Left ventricle myocardium inferior (tissue), 1 donor: Measurements from ENCODE around the gene ANKRD53. TPM values are rescaled to one million over a fixed set of nuclear protein-coding genes. Genes with fewer than 3 reads are reported as not detected.

ENCODE experiments used
- DNase-seq: peaks from one replicate; pipeline ENCODE4 v3.0.0-alpha.2; 2020
- H3K27ac ChIP-seq: fragments of 200-600 bp; replicated peaks from 2 replicates; pipeline ENCODE4 v1.8.0; 2021
- H3K27me3 ChIP-seq: fragments of 200-600 bp; 2 replicates; pipeline ENCODE4 v1.8.0; 2021; ENCODE audit warnings: low read depth
- H3K36me3 ChIP-seq: fragments of 200-600 bp; 2 replicates; pipeline ENCODE4 v1.8.0; 2021
- H3K4me1 ChIP-seq: fragments of 200-600 bp; 2 replicates; pipeline ENCODE4 v1.8.0; 2021
- H3K4me3 ChIP-seq: fragments of 200-600 bp; 2 replicates; pipeline ENCODE4 v1.8.0; 2021; ENCODE audit warnings: mild to moderate bottlenecking, moderate library complexity
- H3K9me3 ChIP-seq: fragments of 200-600 bp; replicated peaks from 2 replicates; pipeline ENCODE4 v1.8.0; 2021
- CTCF ChIP-seq: fragments of 200-600 bp; IDR thresholded peaks from 2 replicates; pipeline ENCODE4 v1.8.0; 2021; ENCODE audit warnings: antibody characterized with exemption, mild to moderate bottlenecking, borderline replicate concordance
- intact Hi-C: fragments of 100-400 bp; cut with micrococcal nuclease; formaldehyde crosslinking; loops from one replicate; pipeline ENCODE4 v1.11.0; 2022
- total RNA-seq: library from RNA; stranded (reverse); fragmentation: NEBNext Ultra II Directional; extraction: Animal tissue kit (Norgen Biotek cat#: 25700); gene quantifications from one replicate; pipeline ENCODE4 v1.2.1, GENCODE V29; 2021
- donor health status: DM: no; HTN: yes; CAD: no; lungs with severe emphysema.

The ANKRD53 gene
- total RNA-seq, 1 donor from 2014 or later: 0.33 TPM

DNA sequence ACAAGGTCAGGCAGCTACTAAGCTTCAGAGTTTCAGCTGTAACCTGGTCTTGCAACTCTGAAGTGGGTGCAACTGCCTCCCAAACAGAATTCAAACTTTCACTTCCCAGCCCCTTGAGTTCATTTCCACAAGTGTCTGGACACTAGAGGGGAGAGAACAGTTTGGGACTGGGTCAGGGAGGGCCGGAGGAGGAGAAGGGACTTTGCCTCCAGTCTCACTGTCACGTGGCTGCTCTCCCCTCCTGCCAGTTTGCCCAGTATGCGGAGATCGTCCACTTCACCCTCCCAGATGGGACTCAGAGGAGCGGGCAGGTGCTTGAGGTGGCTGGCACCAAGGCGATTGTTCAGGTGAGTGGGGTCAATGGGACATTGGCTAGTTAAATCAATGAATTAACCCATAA, 20.6 kb upstream of the ANKRD53 start:
- H3K4me3 ChIP-seq: no peak overlapping the region
- H3K9me3 ChIP-seq: no peaks in the 10 kb centered on the region
- no peak overlapping the region for H3K27ac ChIP-seq
- H3K36me3 ChIP-seq: no peaks in the 10 kb centered on the region
- H3K4me1 ChIP-seq: no peaks in the 10 kb centered on the region
- H3K27me3 ChIP-seq: peaks cover 94% of the 10 kb centered on the region
- no peak for TF ChIP-seq CTCF
- no peak for DNase-seq
- intact Hi-C loops: no loop called here

GRCh38 chr2:70958759-70959158, 19.7 kb upstream of the ANKRD53 start:
- Histone ChIP-seq H3K4me1 (no peaks in the 10 kb centered on the region), H3K27ac (no peak overlapping the region), H3K4me3 (no peak overlapping the region), H3K36me3 (no peaks in the 10 kb centered on the region), H3K27me3 (peaks cover 98% of the 10 kb centered on the region), H3K9me3 (no peaks in the 10 kb centered on the region)
- intact Hi-C loops: no loop called here
- DNase-seq: no peak
- TF ChIP-seq CTCF: no peak

DNA sequence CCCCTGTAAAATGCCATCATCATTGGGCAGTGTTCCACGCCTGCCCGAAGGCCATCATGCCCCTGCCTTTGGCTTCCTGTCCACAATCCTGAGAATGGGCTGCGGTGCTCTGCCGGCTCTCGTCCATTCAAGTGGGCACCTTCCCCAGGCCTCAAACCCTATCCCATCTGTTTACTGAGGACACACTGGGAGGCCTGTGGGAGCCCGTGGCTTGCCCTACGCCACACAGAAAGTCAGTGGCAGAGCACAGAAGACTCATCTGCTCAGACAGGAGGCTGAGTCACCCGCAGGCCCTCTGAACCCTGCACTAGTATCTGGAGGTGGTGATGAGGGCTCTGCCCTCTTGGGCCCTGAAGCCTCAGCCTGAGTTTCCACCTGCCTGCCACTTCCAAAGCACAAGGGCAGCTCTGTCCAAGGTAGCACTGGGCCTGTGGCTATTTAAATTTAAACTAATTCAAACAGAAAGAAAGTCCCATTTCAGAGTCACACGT, 19.1 kb upstream of the ANKRD53 start:
- no peaks in the 10 kb centered on the region for H3K36me3 ChIP-seq
- H3K27ac ChIP-seq: no peak overlapping the region
- DNase-seq: no peak
- no peaks in the 10 kb centered on the region for H3K9me3 ChIP-seq
- no peak for TF ChIP-seq CTCF
- intact Hi-C loops: no loop called here
- peaks cover 98% of the 10 kb centered on the region for H3K27me3 ChIP-seq
- no peaks in the 10 kb centered on the region for H3K4me1 ChIP-seq
- no peak overlapping the region for H3K4me3 ChIP-seq

- Histone ChIP-seq H3K4me3 (no peak overlapping the region), H3K36me3 (no peaks in the 10 kb centered on the region), H3K27ac (no peak overlapping the region), H3K27me3 (peaks cover 98% of the 10 kb centered on the region), H3K4me1 (peaks cover 6% of the 10 kb centered on the region), H3K9me3 (no peaks in the 10 kb centered on the region)
- TF ChIP-seq CTCF: no peak
- intact Hi-C loops: no loop called here
- DNase-seq: no peak
Measured at GRCh38 chr2:70959851-70960832, 18.3 kb upstream of the ANKRD53 start.

DNA sequence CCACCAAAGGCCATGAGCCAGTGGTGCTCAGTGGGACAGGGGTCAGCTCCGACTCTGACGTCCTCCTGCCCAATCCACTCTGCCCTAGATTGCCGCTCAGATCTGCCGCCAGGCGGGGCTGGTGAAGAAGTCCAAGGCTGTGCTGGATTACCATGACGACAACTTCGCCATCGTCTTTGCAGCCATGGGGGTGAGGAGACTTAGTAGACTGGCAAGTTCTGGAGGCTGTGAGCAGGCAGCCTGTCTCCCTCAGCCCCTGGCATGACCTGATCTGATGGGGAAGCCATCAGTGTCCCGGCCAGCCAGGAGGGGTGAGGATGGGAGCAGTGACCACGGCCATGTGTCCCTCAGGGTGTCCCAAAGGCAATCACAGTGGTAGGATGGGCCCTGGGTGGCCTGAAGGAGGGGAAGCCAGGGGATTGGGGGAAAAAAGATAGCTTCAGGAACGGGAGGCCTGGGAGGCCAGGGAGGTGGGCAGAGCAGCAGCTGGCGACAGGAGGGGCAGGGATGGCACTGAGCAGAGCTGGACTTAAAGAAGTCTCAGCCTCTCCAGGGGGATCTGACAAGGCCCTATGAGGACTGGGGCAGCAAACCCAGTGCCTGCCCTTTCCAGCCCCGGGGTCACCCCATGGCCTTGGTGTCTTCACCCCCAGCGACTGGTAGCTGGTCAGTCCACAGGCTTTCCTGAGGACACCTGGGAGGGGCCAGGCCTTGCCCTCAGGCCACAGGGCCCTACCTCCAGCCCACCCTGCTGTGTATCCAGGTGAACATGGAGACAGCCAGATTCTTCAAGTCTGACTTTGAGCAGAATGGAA, 17.4 kb upstream of the ANKRD53 start:
- Histone ChIP-seq H3K4me3 (no peak overlapping the region), H3K27ac (no peak overlapping the region), H3K4me1 (peaks cover 9% of the 10 kb centered on the region), H3K9me3 (no peaks in the 10 kb centered on the region), H3K36me3 (no peaks in the 10 kb centered on the region), H3K27me3 (peaks cover 98% of the 10 kb centered on the region)
- TF ChIP-seq CTCF: no peak
- intact Hi-C loops: no loop called here
- no peak for DNase-seq
